ENCODE results near the gene ANKAR. TPM values are rescaled to one million over a fixed set of nuclear protein-coding genes. Genes with fewer than 3 reads are reported as not detected.
"Not testable (repeated sequence)": the region's sequence is repeated elsewhere in the genome, so short reads cannot be mapped to it uniquely, and the experiment has no call there.

ANKAR gene
- total RNA-seq, 2 experiments from 2014 or later = 8.8 to 9.2 TPM

- POLR2A ChIA-PET = no interaction called here
- Mint-ChIP-seq H3K4me3 (no peak overlapping the region), H3K27me3 (no peaks in the 10 kb centered on the region), H3K9me3 (peaks cover 16% of the 10 kb centered on the region), H3K36me3 (peaks cover 9% of the 10 kb centered on the region), H3K27ac (no peak overlapping the region), H3K4me1 (no peaks in the 10 kb centered on the region)
- ATAC-seq (ENCODE audit: low read depth) = no peak
- DNase-seq = no peak
Measured at GRCh38 chr2:189648846-189649509, 25.5 kb upstream of the ANKAR start.

DNA sequence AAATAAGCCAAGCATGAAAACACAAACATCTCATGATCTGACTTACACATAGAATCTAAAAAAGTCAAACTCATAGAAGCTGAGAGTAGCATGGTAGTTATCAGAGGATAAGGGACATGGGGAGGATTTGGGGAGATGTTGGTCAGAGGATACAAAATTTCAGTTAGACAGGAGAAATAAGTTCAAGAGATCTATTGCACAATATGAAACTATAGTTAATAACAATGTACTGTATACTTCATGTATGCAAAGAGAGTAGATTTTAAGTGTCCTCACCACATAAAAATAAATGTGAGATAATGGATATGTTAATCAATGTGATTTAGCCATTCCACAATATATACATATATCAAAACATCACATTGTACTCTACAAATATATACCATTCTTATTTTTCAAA is 23.2 kb upstream of the ANKAR start:
- Mint-ChIP-seq H3K4me1 (peaks cover 7% of the 10 kb centered on the region), H3K9me3 (peaks cover 18% of the 10 kb centered on the region), H3K4me3 (no peak overlapping the region), H3K27ac (no peak overlapping the region), H3K27me3 (no peaks in the 10 kb centered on the region), H3K36me3 (peaks cover 9% of the 10 kb centered on the region)
- POLR2A ChIA-PET = no interaction called here
- ATAC-seq (ENCODE audit: low read depth) (no peak), DNase-seq (no peak)

GRCh38 chr2:189653464-189653863 is 21.0 kb upstream of the ANKAR start:
- DNase-seq; H3K4me3 Mint-ChIP-seq; H3K36me3 Mint-ChIP-seq; H3K27me3 Mint-ChIP-seq; ATAC-seq (ENCODE audit: low read depth); POLR2A ChIA-PET; H3K27ac Mint-ChIP-seq: not testable (repeated sequence)
- H3K4me1 Mint-ChIP-seq = peaks cover 21% of the 10 kb centered on the region
- peaks cover 18% of the 10 kb centered on the region for H3K9me3 Mint-ChIP-seq

DNA sequence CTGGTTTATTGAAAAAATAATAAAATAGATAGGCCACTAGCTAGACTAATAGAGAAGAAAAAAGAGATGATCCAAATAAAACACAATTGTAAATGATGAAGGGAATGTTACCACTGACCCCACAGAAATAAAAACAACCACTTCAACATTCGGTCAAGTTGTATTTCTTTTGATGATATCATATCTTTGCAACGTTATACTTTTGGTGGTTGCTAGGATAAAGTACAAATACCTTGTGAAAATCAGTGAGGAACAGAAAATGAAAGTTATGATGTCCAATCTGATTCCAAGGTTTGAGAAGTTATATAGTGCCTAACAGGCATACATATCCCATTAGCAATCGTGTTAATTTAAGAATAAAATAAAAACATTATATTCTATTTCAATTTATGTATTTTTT is 19.8 kb upstream of the ANKAR start:
- ATAC-seq (ENCODE audit: low read depth) (no peak), DNase-seq (no peak)
- POLR2A ChIA-PET = no interaction called here
- Mint-ChIP-seq H3K9me3 (peaks cover 18% of the 10 kb centered on the region), H3K4me3 (no peak overlapping the region), H3K27me3 (no peaks in the 10 kb centered on the region), H3K27ac (no peak overlapping the region), H3K4me1 (peaks cover 26% of the 10 kb centered on the region), H3K36me3 (peaks cover 9% of the 10 kb centered on the region)

- peak; percentile 53 for DNase-seq
- Mint-ChIP-seq H3K4me1 (peaks cover 27% of the 10 kb centered on the region), H3K27me3 (no peaks in the 10 kb centered on the region), H3K4me3 (peak overlapping the region; percentile 70), H3K36me3 (no peaks in the 10 kb centered on the region), H3K9me3 (peaks cover 2% of the 10 kb centered on the region), H3K27ac (peak overlapping the region; percentile 87)
- peak; percentile 52 for ATAC-seq (ENCODE audit: low read depth)
- POLR2A ChIA-PET = interaction anchor here (0.7 to 1.6 kb wide), 3 partner anchors 12 to 105 kb away, joined by 3 to 15 read pairs (median 8); partner anchors contain the start of genes OSGEPL1 and SLC40A1
Measured at GRCh38 chr2:189657867-189658266, 16.6 kb upstream of the ANKAR start.

- Mint-ChIP-seq H3K27ac (peak overlapping the region; percentile 87), H3K9me3 (peaks cover 2% of the 10 kb centered on the region), H3K4me1 (peaks cover 30% of the 10 kb centered on the region), H3K27me3 (no peaks in the 10 kb centered on the region), H3K4me3 (peak overlapping the region; percentile 70), H3K36me3 (peaks cover 1% of the 10 kb centered on the region)
- ATAC-seq (ENCODE audit: low read depth) (peak; percentile 16), DNase-seq (no peak)
- POLR2A ChIA-PET = interaction anchor here (1.2 to 1.6 kb wide), 3 partner anchors 78 to 104 kb away, joined by 5 to 15 read pairs (median 8); partner anchors contain the start of genes OSGEPL1 and SLC40A1
Measured at GRCh38 chr2:189658306-189659212, 15.9 kb upstream of the ANKAR start.

GRCh38 chr2:189659734-189660133 is 14.7 kb upstream of the ANKAR start:
- Mint-ChIP-seq H3K9me3 (peaks cover 2% of the 10 kb centered on the region), H3K4me1 (peaks cover 36% of the 10 kb centered on the region), H3K27ac (no peak overlapping the region), H3K4me3 (no peak overlapping the region), H3K27me3 (no peaks in the 10 kb centered on the region), H3K36me3 (peaks cover 5% of the 10 kb centered on the region)
- DNase-seq = no peak
- ATAC-seq (ENCODE audit: low read depth) = no peak
- POLR2A ChIA-PET = interaction anchor here (1.4 kb wide), 1 partner anchor 103 kb away, joined by 5 read pairs; the partner anchor contains the start of gene OSGEPL1

GRCh38 chr2:189660803-189661147 is 13.7 kb upstream of the ANKAR start:
- ATAC-seq (ENCODE audit: low read depth) (no peak), DNase-seq (no peak)
- no peaks in the 10 kb centered on the region for H3K27me3 Mint-ChIP-seq
- H3K9me3 Mint-ChIP-seq = peaks cover 2% of the 10 kb centered on the region
- peaks cover 5% of the 10 kb centered on the region for H3K36me3 Mint-ChIP-seq
- no peak overlapping the region for H3K4me3 Mint-ChIP-seq
- H3K4me1 Mint-ChIP-seq = peaks cover 38% of the 10 kb centered on the region
- no peak overlapping the region for H3K27ac Mint-ChIP-seq
- POLR2A ChIA-PET = interaction anchor here (0.8 to 2.6 kb wide), 4 partner anchors 12 to 102 kb away, joined by 3 to 34 read pairs (median 10); partner anchors contain the start of genes ANKAR and OSGEPL1

GRCh38 chr2:189661148-189661956 is 13.1 kb upstream of the ANKAR start, which contains the start of gene ASNSD1:
Gene ASNSD1 (plus strand): TSS chr2:189661459. CDS start chr2:189666133, 4,674 bp downstream.
- H3K4me3 Mint-ChIP-seq = no peak within 1 kb of the TSS
- H3K4me1 Mint-ChIP-seq = peaks cover 35% of the 10 kb centered on the region

DNA sequence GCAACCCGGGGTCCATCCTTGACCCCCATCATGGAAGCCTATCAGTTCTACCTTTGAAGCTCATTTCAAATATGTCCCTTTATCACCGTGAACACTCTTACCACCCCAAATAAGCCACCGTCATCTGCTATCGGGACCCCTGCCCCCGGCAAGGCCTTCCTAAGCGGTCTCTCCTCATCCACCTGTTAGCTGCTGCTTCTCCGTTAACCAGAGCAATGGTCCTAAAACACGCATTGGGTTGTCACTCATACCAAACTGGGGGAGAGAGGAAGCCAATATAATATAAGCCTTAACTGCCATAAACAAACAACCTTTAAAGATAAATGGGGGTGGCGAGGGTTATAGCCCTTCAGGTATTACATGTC is 12.5 kb upstream of the ANKAR start:
- Mint-ChIP-seq H3K36me3 (peaks cover 13% of the 10 kb centered on the region), H3K27me3 (no peaks in the 10 kb centered on the region), H3K4me1 (peaks cover 32% of the 10 kb centered on the region), H3K4me3 (no peak overlapping the region), H3K9me3 (no peaks in the 10 kb centered on the region), H3K27ac (no peak overlapping the region)
- ATAC-seq (ENCODE audit: low read depth) (no peak), DNase-seq (no peak)
- POLR2A ChIA-PET = interaction anchor here (1.4 to 2.6 kb wide), 3 partner anchors 11 to 101 kb away, joined by 4 to 34 read pairs (median 16); partner anchors contain the start of genes ANKAR and OSGEPL1

More at GRCh38 chr2:189661148-189661956, 13.1 kb upstream of the ANKAR start, which contains the start of gene ASNSD1:
- H3K36me3 Mint-ChIP-seq = peaks cover 11% of the 10 kb centered on the region
- DNase-seq (peak; percentile 99), ATAC-seq (ENCODE audit: low read depth) (peak; percentile 86)
- no peaks in the 10 kb centered on the region for H3K9me3 Mint-ChIP-seq
- POLR2A ChIA-PET = interaction anchor here (0.8 to 2.6 kb wide), 4 partner anchors 12 to 101 kb away, joined by 3 to 34 read pairs (median 10); partner anchors contain the start of genes ANKAR and OSGEPL1
- no peak within 1 kb of the TSS for H3K27ac Mint-ChIP-seq
- H3K27me3 Mint-ChIP-seq = no peaks in the 10 kb centered on the region

DNA sequence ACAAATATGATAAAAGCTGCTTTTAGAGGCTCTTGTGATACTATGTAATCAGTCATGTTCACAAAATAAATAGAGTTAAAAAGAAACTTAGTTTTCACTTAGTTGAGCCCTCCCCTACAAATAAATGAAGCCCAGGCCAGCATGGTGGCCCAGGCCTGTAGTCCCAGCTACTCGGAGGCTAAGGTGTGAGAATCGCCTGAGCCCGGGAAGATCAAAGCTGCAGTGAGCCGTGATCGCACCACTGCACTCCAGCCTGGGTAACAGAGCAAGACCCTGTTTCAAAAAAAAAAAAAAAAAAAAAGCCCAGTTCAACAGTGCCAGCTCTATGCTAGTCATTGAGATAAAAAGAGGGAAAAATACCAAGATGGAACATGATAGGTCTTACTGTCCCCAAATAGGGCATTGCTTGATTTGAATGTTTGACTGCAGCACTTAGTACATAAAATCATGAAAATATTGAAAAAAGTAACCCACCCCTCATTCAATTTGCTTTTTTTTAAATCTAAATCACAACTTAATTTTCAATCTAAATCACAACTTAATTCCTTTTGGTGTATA is 11.7 kb upstream of the ANKAR start:
- no peaks in the 10 kb centered on the region for H3K27me3 Mint-ChIP-seq
- no peaks in the 10 kb centered on the region for H3K9me3 Mint-ChIP-seq
- H3K36me3 Mint-ChIP-seq = peaks cover 17% of the 10 kb centered on the region
- POLR2A ChIA-PET = interaction anchor here (0.7 to 2.6 kb wide), 3 partner anchors 10 to 104 kb away, joined by 3 to 34 read pairs (median 16); partner anchors contain the start of genes ANKAR and OSGEPL1
- no peak overlapping the region for H3K27ac Mint-ChIP-seq
- no peak for DNase-seq
- no peak overlapping the region for H3K4me3 Mint-ChIP-seq
- ATAC-seq (ENCODE audit: low read depth) = no peak
- peaks cover 26% of the 10 kb centered on the region for H3K4me1 Mint-ChIP-seq

GRCh38 chr2:189663319-189663718 is 11.2 kb upstream of the ANKAR start:
- not testable (repeated sequence) for DNase-seq; H3K9me3 Mint-ChIP-seq; H3K27ac Mint-ChIP-seq; H3K27me3 Mint-ChIP-seq; ATAC-seq (ENCODE audit: low read depth)
- peaks cover 23% of the 10 kb centered on the region for H3K4me1 Mint-ChIP-seq
- POLR2A ChIA-PET = interaction anchor here (1.7 kb wide), 1 partner anchor 12 kb away, joined by 4 read pairs; no protein-coding TSS in a partner anchor
- H3K4me3 Mint-ChIP-seq = peak overlapping the region; percentile 51
- H3K36me3 Mint-ChIP-seq = peaks cover 19% of the 10 kb centered on the region

All from activated naive CD8-positive, alpha-beta T cell treated with anti-CD3 and anti-CD28 coated beads, Interleukin-2, amount 10 ng/mL, durations not matched to agents 7 days and 5 days (primary cell).